ENCODE data around the gene LRG1. TPM values are rescaled to one million over a fixed set of nuclear protein-coding genes. Genes with fewer than 3 reads are reported as not detected.

LRG1 gene
- total RNA-seq, 4 donors from 2014 or later = 0.65 to 2.0 (median 1.3) TPM

GRCh38 chr19:4536798-4537197 lies 3.0 kb downstream of the LRG1 start:
- TF ChIP-seq CTCF (IDR thresholded peaks at IDR 0.05; ENCODE audit: low read depth) = no peak

GRCh38 chr19:4534836-4535658 lies 4.8 kb downstream of the LRG1 start, which contains the start of gene PLIN5:
Gene PLIN5, minus strand, starts transcription at chr19:4535224. Its CDS starts 1,150 bp downstream, at chr19:4534074.
- no peak for TF ChIP-seq CTCF (IDR thresholded peaks at IDR 0.05; ENCODE audit: low read depth)

GRCh38 chr19:4533835-4534424 lies 5.9 kb downstream of the LRG1 start:
- no peak for TF ChIP-seq CTCF (IDR thresholded peaks at IDR 0.05; ENCODE audit: low read depth)

GRCh38 chr19:4533334-4533733 lies 6.5 kb downstream of the LRG1 start:
- no peak for TF ChIP-seq CTCF (IDR thresholded peaks at IDR 0.05; ENCODE audit: low read depth)

GRCh38 chr19:4531562-4532165 lies 8.2 kb downstream of the LRG1 start:
- TF ChIP-seq CTCF (IDR thresholded peaks at IDR 0.05; ENCODE audit: low read depth) = no peak

- no peak for TF ChIP-seq CTCF (IDR thresholded peaks at IDR 0.05; ENCODE audit: low read depth)
These were observed 9.8 kb downstream of the LRG1 start for GRCh38 chr19:4529924-4530522.

- no peak for TF ChIP-seq CTCF (IDR thresholded peaks at IDR 0.05; ENCODE audit: low read depth)
These were observed 11.0 kb downstream of the LRG1 start for GRCh38 chr19:4528843-4529242.
